Thoracic aorta (tissue), 2 donors: ENCODE data around the gene NDUFV2. TPM values are rescaled to one million over a fixed set of nuclear protein-coding genes. Genes with fewer than 3 reads are reported as not detected.

Experiments used
- ATAC-seq: fragments of 150-250 bp; one replicate; pipeline ENCODE4 v1.8.0; 2017; ENCODE audit warnings: low read depth; ENCODE audit not compliant: insufficient number of reproducible peaks, low FRiP score
- DNase-seq: peaks from one replicate; pipeline ENCODE4 v3.0.0-alpha.2; 2020; ENCODE audit warnings: low spot score
- H3K27ac ChIP-seq, 2 donors: fragments of 200-600 bp; sonication (generic); 1 replicate in 1 of 2; 2 replicates in 1 of 2; pipeline ENCODE4 v1.5.1; 2016; ENCODE audit warnings: mild to moderate bottlenecking in 2 of 2, moderate library complexity in 2 of 2
- H3K27me3 ChIP-seq: fragments of 200-600 bp; sonication (generic); replicated peaks from 2 replicates; pipeline ENCODE4 v1.6.0; 2016; ENCODE audit warnings: mild to moderate bottlenecking; ENCODE audit not compliant: insufficient read depth
- H3K36me3 ChIP-seq: fragments of 200-600 bp; sonication (generic); one replicate; pipeline ENCODE4 v1.5.1; 2016
- H3K4me1 ChIP-seq, 2 donors: fragments of 200-600 bp; sonication (generic); 1 replicate in 1 of 2; 2 replicates in 1 of 2; pipeline versions ENCODE4 v1.5.1 to v1.6.0; 2016; ENCODE audit warnings: low read depth in 2 of 2, mild to moderate bottlenecking in 1 of 2; ENCODE audit not compliant: control insufficient read depth in 1 of 2
- H3K4me3 ChIP-seq: fragments of 200-600 bp; sonication (generic); 2 replicates; pipeline ENCODE4 v1.5.1; 2016; ENCODE audit warnings: mild to moderate bottlenecking
- H3K9me3 ChIP-seq: fragments of 200-600 bp; sonication (generic); 2 replicates; pipeline ENCODE4 v1.5.1; 2016
- CTCF ChIP-seq: fragments of 200-600 bp; sonication (generic); IDR thresholded peaks from one replicate; pipeline ENCODE4 v1.5.1; 2019; ENCODE audit warnings: antibody characterized with exemption
- total RNA-seq, 2 donors: library from RNA; depleted of rRNA; stranded (reverse); fragments of >200 nt; gene quantifications; one replicate each; pipeline versions ENCODE4 v1.1.0 to v1.2.3, GENCODE V29; 2016

Gene NDUFV2
- total RNA-seq, 2 donors from 2014 or later: 44.0 to 94.9 TPM

- Histone ChIP-seq H3K27ac (no peak overlapping the region), H3K4me3 (no peak overlapping the region), H3K36me3 (no peaks in the 10 kb centered on the region), H3K4me1 (no peaks in the 10 kb centered on the region), H3K27me3 (no peaks in the 10 kb centered on the region), H3K9me3 (no peaks in the 10 kb centered on the region)
- DNase-seq: no peak
- no peak for ATAC-seq
- TF ChIP-seq CTCF: no peak
Observed at GRCh38 chr18:9067823-9068222, 34.7 kb upstream of the NDUFV2 start.

GRCh38 chr18:9068346-9068745 is 34.2 kb upstream of the NDUFV2 start:
- ATAC-seq: no peak
- no peaks in the 10 kb centered on the region for H3K36me3 ChIP-seq
- no peak for TF ChIP-seq CTCF
- DNase-seq: no peak
- no peak overlapping the region for H3K4me3 ChIP-seq
- H3K4me1 ChIP-seq: no peaks in the 10 kb centered on the region
- H3K27ac ChIP-seq: no peak overlapping the region
- H3K9me3 ChIP-seq: no peaks in the 10 kb centered on the region
- H3K27me3 ChIP-seq: no peaks in the 10 kb centered on the region

GRCh38 chr18:9069601-9070000 is 32.9 kb upstream of the NDUFV2 start:
- H3K27me3 ChIP-seq: no peaks in the 10 kb centered on the region
- no peak overlapping the region for H3K4me3 ChIP-seq
- H3K27ac ChIP-seq: no peak overlapping the region
- no peaks in the 10 kb centered on the region for H3K36me3 ChIP-seq
- TF ChIP-seq CTCF: no peak
- ATAC-seq (no peak), DNase-seq (no peak)
- no peaks in the 10 kb centered on the region for H3K9me3 ChIP-seq
- H3K4me1 ChIP-seq: peaks cover 5 to 7% of the 10 kb centered on the region in 2 donors

GRCh38 chr18:9070212-9070611 is 32.3 kb upstream of the NDUFV2 start:
- Histone ChIP-seq H3K27ac (no peak overlapping the region), H3K27me3 (no peaks in the 10 kb centered on the region), H3K4me1 (peaks cover 5 to 7% of the 10 kb centered on the region in 2 donors), H3K9me3 (no peaks in the 10 kb centered on the region), H3K4me3 (no peak overlapping the region), H3K36me3 (no peaks in the 10 kb centered on the region)
- DNase-seq (no peak), ATAC-seq (no peak)
- no peak for TF ChIP-seq CTCF

GRCh38 chr18:9079818-9080528 is 22.5 kb upstream of the NDUFV2 start:
- ATAC-seq (no peak), DNase-seq (no peak)
- H3K4me1 ChIP-seq: no peaks in the 10 kb centered on the region
- H3K9me3 ChIP-seq: no peaks in the 10 kb centered on the region
- TF ChIP-seq CTCF: no peak
- no peaks in the 10 kb centered on the region for H3K27me3 ChIP-seq
- no peaks in the 10 kb centered on the region for H3K36me3 ChIP-seq
- H3K4me3 ChIP-seq: no peak overlapping the region
- H3K27ac ChIP-seq: no peak overlapping the region
